Measurements from ENCODE around the gene MIDN.
"Not testable (repeated sequence)": the region's sequence is repeated elsewhere in the genome, so short reads cannot be mapped to it uniquely, and the experiment has no call there.

MIDN gene

DNA sequence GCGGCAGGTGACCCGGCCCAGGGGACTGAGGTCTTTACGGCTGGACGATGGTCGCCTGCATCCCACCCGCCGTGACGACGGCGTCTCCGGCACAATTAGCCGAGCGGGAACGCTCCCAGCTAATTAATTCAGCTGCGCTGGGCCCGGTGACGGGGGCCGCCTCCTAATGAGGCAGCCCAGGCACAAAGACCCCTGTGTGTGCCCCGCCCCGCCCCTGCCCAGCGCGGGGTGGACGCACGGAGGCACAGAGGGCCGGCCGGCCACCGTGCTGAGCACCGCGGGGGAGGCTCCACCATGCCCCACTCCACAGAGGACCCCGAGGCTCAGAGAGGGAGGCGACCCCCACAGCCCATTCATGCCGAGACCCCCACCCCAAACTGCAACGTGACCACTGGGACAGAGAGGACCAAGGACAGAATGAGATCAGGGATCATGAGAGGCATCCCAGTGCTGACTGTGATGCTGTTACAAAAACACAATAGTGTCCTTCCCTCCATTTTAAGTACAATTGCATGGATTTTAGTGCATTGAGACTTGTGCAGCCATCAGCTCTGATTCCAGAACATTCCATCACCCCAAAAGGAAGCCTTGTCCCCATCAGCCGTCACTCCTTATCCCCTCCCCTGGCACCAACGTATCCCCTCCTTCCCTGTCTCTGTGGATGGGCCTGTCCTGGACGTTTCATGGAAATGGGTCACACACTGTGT, 54.3 kb downstream of the MIDN start:
- 90% methylated on average over 36 of the region's 36 CpGs for WGBS
- no peaks in the 10 kb centered on the region for H3K27me3 ChIP-seq (ENCODE audit: insufficient read depth, low read length)
- no peaks in the 10 kb centered on the region for H3K9me3 ChIP-seq (ENCODE audit: insufficient read depth, low read depth, low read length)
- no peak overlapping the region for H3K9ac ChIP-seq (ENCODE audit: low read depth, low read length)
- H3K27ac ChIP-seq (ENCODE audit: low read depth, low read length), result no peak overlapping the region
- H3K36me3 ChIP-seq (ENCODE audit: insufficient read depth, low read length), result no peaks in the 10 kb centered on the region
- H3K4me3 ChIP-seq (ENCODE audit: low read length), result no peak overlapping the region
- no peaks in the 10 kb centered on the region for H3K4me1 ChIP-seq (ENCODE audit: insufficient read depth, low read length)

DNA sequence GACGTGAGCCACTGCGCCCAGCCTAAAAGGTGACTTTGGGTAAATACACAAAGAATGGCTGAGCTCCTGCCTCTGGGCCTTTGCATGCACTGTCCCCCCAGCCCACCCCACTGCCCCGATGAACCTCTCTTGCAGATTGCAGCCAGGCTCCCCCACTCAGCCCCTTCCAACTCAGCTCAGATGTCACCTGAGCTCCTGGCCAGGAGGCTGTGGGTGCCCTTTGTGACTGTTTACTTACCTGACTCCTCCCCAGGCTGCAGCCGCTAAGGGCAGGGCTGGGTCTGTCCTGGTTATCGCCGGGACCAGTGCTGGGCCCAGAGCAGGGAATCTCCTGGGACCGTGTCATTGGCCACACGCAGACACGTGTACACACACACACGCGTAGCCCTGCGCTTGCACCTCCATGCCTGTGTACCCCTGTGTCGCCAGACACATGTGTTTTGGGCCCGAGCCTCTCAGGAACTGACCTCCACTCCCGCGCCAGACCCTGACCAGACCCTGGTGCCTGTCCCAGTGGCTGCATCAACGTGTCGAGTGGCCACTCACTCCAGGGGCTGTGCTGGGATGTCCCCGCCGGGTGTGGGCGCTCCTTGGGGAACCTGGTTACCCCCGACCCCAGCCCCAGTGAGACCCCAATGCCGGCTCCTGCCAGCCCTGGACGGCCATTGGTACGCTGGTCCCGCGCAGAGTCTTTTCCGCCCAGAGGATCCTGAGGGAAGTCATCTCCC, 56.0 kb downstream of the MIDN start:
- H3K4me1 ChIP-seq (ENCODE audit: insufficient read depth, low read length), result no peaks in the 10 kb centered on the region
- no peaks in the 10 kb centered on the region for H3K9me3 ChIP-seq (ENCODE audit: insufficient read depth, low read depth, low read length)
- no peaks in the 10 kb centered on the region for H3K36me3 ChIP-seq (ENCODE audit: insufficient read depth, low read length)
- no peak overlapping the region for H3K9ac ChIP-seq (ENCODE audit: low read depth, low read length)
- no peak overlapping the region for H3K4me3 ChIP-seq (ENCODE audit: low read length)
- WGBS, result 93% methylated on average over 28 of the region's 28 CpGs
- H3K27me3 ChIP-seq (ENCODE audit: insufficient read depth, low read length), result no peaks in the 10 kb centered on the region
- H3K27ac ChIP-seq (ENCODE audit: low read depth, low read length), result no peak overlapping the region

DNA sequence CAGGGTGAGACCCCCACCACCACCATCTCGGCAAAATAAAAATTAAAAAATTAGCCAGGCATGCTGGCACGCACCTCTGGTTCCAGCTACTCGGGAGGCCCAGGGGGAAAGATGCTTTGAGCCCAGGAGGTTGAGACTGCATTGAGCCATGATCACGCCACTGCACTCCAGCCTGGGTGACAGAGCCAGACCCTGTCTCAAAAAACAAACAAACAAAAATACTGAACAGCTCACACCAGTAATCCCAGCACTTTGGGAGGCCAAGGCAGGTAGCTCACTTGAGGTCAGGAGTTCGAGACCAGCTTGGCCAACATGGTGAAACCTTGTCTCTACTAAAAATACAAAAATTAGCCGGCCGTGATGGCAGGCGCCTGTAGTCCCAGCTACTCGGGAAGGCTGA, 57.0 kb downstream of the MIDN start:
- not testable (repeated sequence) for H3K36me3 ChIP-seq (ENCODE audit: insufficient read depth, low read length); H3K9me3 ChIP-seq (ENCODE audit: insufficient read depth, low read depth, low read length); H3K4me1 ChIP-seq (ENCODE audit: insufficient read depth, low read length); H3K9ac ChIP-seq (ENCODE audit: low read depth, low read length); H3K27me3 ChIP-seq (ENCODE audit: insufficient read depth, low read length); H3K4me3 ChIP-seq (ENCODE audit: low read length); H3K27ac ChIP-seq (ENCODE audit: low read depth, low read length)
- 96% methylated on average over 9 of the region's 9 CpGs for WGBS

GRCh38 chr19:1307320-1307719, 58.9 kb downstream of the MIDN start:
- Histone ChIP-seq H3K9me3 (ENCODE audit: insufficient read depth, low read depth, low read length) (no peaks in the 10 kb centered on the region), H3K9ac (ENCODE audit: low read depth, low read length) (no peak overlapping the region), H3K27ac (ENCODE audit: low read depth, low read length) (no peak overlapping the region), H3K4me3 (ENCODE audit: low read length) (no peak overlapping the region), H3K27me3 (ENCODE audit: insufficient read depth, low read length) (no peaks in the 10 kb centered on the region), H3K36me3 (ENCODE audit: insufficient read depth, low read length) (no peaks in the 10 kb centered on the region), H3K4me1 (ENCODE audit: insufficient read depth, low read length) (no peaks in the 10 kb centered on the region)
- 93% methylated on average over 38 of the region's 38 CpGs for WGBS

GRCh38 chr19:1307755-1308303, 59.4 kb downstream of the MIDN start:
- no peaks in the 10 kb centered on the region for H3K9me3 ChIP-seq (ENCODE audit: insufficient read depth, low read depth, low read length)
- no peaks in the 10 kb centered on the region for H3K4me1 ChIP-seq (ENCODE audit: insufficient read depth, low read length)
- H3K27me3 ChIP-seq (ENCODE audit: insufficient read depth, low read length), result no peaks in the 10 kb centered on the region
- H3K4me3 ChIP-seq (ENCODE audit: low read length), result no peak overlapping the region
- H3K36me3 ChIP-seq (ENCODE audit: insufficient read depth, low read length), result no peaks in the 10 kb centered on the region
- no peak overlapping the region for H3K9ac ChIP-seq (ENCODE audit: low read depth, low read length)
- WGBS, result 93% methylated on average over 20 of the region's 20 CpGs
- no peak overlapping the region for H3K27ac ChIP-seq (ENCODE audit: low read depth, low read length)

DNA sequence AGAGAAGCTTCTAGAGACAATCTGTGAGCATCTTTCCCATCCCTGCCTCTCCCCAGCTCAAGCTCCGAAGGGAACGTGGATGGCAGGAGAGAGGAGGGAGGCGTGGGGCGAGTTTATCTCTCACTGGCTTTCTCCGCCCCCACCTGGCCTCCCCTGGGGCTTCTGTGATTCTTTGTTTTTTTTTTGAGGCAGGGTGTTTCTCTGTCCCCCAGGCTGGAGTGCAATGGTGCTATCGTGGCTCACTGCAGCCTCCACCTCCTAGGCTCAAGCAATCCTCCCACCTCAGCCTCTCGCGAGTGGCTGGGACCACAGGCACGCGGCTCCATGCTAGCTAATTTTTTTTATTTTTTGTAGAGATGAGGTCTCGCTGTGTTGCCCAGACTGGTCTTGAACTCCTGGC, 60.3 kb downstream of the MIDN start:
- WGBS, result 73% methylated on average over 11 of the region's 11 CpGs
- no peaks in the 10 kb centered on the region for H3K4me1 ChIP-seq (ENCODE audit: insufficient read depth, low read length)
- no peaks in the 10 kb centered on the region for H3K9me3 ChIP-seq (ENCODE audit: insufficient read depth, low read depth, low read length)
- no peak overlapping the region for H3K9ac ChIP-seq (ENCODE audit: low read depth, low read length)
- no peaks in the 10 kb centered on the region for H3K36me3 ChIP-seq (ENCODE audit: insufficient read depth, low read length)
- H3K27ac ChIP-seq (ENCODE audit: low read depth, low read length), result no peak overlapping the region
- no peaks in the 10 kb centered on the region for H3K27me3 ChIP-seq (ENCODE audit: insufficient read depth, low read length)
- H3K4me3 ChIP-seq (ENCODE audit: low read length), result no peak overlapping the region
